GM19455 (cell line): ENCODE results near the gene SLC5A2.
"Not testable (repeated sequence)": the region's sequence is repeated elsewhere in the genome, so short reads cannot be mapped to it uniquely, and the experiment has no call there.

Experiments
- ATAC-seq: cut with Tn5 transposase; IDR thresholded peaks from one replicate; pipeline ENCODE4 v1.9.1; 2021; ENCODE audit not compliant: unreplicated experiment

Gene SLC5A2

GRCh38 chr16:31474773-31475738 lies 7.9 kb upstream of the SLC5A2 start:
- ATAC-seq = no peak

- ATAC-seq = no peak
Measured at GRCh38 chr16:31475946-31476302, 7.0 kb upstream of the SLC5A2 start.

GRCh38 chr16:31476303-31477219 lies 6.4 kb upstream of the SLC5A2 start:
- ATAC-seq = peak; percentile 62

GRCh38 chr16:31477220-31478216 lies 5.4 kb upstream of the SLC5A2 start:
- ATAC-seq = no peak

DNA sequence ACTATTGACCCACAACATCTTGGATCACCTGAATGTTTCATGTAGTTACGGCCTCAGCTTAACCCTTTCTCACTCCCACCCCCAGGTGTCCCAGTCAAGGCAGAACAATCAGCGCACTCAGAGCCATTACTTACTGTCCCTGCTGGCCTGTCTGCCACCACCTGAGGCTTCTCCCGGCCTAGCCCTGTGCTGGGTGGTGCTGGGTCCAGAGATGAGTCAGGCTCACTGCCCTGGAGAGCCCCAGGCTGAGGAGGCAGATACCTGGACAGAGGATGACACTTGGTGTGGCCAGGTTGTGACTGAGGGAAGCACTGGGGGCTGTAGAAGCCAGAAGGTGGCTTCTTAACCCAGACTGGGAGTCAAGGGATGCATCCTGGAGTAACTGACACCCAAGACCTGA lies 4.0 kb upstream of the SLC5A2 start:
- no peak for ATAC-seq

DNA sequence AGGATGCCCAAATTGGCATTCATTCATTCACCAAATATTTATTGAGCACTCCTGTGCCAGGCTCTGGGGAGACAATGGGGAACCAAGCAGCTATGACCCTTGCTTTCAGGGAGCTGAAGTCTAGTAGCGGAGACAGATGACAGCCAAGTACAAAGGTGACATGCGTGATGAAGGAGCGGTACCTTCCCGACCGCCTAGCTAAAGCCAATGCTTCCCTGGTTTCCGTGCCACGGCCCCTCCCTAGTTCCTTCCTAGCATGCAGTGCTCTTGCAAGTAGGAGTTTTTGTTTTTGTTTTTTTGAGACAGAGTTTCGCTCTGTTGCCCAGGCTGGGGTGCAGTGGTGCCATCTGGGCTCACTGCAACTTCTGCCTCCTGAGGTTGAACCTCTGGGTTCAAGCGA lies 3.2 kb upstream of the SLC5A2 start:
- ATAC-seq = no peak

DNA sequence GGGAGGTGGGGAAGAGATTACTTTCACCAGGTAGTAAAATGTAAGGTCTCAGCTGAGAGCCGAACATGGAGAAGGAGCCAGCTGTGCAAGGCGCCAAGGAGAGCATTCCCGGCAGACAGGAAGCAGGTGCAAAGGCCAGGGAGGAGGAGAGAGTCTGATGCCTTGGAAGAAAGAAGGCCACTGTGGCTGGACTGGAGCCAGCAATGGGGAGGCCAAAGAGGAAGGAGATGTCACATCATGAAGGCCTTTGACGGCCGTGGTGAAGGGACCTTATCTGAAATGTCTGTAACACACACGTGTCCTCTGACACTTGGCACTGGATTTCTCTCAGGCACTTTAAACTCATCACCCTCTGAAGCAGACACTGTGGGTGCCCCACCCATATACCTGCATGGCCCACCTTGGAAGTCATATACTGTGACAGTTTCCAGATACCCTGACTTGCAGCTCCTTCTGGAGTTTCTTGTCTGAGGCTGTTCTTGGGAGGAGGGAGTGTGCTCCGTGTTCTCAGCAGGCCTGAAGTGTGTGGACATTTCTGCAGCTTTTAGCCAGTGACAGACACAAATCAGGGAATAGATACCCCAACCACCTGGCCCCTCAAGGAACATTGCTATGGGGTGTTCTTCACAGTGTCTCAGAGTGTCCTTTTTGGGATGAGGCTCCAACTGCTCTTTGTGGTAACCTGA lies 1.9 kb upstream of the SLC5A2 start:
- no peak for ATAC-seq

GRCh38 chr16:31484048-31484447 lies 1.1 kb downstream of the SLC5A2 start:
- ATAC-seq = not testable (repeated sequence)

DNA sequence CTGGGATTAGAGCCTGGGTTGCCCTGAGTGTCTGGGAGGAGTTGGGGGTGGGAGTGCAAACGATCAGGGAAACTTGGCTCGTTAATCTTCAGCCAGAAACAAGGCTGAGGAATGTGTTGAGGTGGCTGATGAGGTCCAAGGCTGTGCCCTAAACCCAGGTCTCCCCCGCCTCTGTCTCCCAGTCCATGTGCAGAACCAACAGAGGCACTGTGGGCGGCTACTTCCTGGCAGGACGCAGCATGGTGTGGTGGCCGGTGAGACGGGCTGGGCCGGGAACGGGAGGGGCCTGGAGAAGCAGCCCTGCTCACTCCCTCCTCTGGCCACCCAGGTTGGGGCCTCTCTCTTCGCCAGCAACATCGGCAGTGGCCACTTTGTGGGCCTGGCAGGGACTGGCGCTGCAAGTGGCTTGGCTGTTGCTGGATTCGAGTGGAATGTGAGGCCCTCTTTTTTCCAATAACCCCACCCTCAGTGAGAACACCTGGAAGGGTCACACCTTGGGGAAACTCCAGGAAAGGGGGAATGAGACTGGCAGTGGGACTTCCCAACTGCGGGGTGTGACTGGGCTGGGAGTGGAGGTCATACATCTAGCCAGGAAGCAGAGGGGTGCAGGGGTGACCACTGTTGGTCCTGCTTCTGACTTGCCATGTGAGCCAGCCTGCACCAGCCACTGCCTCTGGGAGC lies 1.7 kb downstream of the SLC5A2 start:
- ATAC-seq = no peak

GRCh38 chr16:31485571-31485970 lies 2.6 kb downstream of the SLC5A2 start:
- no peak for ATAC-seq

DNA sequence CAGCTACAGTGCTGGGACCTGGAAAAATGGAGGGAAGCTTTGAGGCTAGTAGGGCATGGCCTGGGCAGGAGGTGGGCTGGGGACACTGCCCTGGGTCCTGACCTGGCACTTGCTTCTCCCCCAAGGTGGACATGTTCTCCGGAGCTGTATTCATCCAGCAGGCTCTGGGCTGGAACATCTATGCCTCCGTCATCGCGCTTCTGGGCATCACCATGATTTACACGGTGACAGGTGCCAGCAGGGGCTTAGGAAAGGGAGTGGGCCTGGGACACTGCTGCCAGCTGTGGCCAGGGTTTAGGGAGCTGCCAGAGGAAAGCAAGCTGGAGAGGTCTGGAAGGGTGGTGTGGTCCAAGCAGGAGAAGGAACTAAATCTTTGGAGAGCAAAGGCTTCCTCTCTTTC lies 3.1 kb downstream of the SLC5A2 start:
- ATAC-seq = no peak

DNA sequence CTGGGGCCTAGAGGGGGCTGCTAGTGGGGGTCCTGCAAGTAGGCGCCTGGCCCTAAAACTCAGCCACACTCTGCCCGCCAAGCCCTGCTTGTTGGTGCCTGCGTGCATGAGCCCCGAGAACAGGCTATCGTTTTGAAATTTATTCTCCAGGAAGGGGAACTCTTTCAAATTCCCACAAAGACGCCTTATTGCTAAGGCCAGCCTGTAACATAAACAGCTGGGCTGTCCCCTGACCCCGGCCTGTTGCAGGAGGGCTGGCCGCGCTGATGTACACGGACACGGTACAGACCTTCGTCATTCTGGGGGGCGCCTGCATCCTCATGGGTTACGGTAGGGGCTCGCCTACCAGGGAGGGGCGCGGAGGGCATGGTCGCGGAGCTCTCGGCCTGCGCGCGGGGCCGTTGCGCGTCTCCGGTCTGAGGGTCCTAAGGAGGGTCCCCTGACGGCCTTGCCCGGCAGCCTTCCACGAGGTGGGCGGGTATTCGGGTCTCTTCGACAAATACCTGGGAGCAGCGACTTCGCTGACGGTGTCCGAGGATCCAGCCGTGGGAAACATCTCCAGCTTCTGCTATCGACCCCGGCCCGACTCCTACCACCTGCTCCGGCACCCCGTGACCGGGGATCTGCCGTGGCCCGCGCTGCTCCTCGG lies 4.3 kb downstream of the SLC5A2 start:
- ATAC-seq = no peak

DNA sequence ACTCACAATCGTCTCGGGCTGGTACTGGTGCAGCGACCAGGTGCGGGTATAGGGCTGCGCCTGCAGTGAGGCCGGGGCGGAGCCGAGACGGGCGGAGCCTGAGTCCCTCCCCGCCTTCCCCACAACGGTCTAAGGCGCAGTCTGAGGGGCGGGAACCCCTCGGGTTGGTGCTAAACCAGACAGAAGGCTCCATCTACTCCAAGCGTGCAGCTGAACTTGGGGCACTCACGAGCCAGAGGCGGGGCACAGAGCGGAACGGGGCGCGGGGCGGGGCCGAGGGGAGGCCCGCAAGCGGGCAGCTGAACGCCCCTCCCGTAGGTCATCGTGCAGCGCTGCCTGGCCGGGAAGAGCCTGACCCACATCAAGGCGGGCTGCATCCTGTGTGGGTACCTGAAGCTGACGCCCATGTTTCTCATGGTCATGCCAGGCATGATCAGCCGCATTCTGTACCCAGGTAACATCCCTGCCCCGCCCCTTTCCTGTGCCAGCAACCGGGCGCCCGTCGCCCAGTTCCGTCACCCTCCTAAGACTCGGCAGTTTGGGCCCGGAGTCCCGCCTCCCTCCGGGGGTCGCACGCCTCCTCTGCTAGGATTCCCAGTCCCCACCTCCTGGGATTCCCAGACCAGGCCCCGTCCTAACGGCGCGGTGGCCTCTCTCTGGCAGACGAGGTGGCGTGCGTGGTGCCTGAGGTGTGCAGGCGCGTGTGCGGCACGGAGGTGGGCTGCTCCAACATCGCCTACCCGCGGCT lies 5.0 kb downstream of the SLC5A2 start:
- peak; percentile 75 for ATAC-seq

- ATAC-seq = no peak
Measured at GRCh38 chr16:31488468-31489297, 5.8 kb downstream of the SLC5A2 start.

GRCh38 chr16:31489298-31489564 lies 6.3 kb downstream of the SLC5A2 start:
- ATAC-seq = no peak

DNA sequence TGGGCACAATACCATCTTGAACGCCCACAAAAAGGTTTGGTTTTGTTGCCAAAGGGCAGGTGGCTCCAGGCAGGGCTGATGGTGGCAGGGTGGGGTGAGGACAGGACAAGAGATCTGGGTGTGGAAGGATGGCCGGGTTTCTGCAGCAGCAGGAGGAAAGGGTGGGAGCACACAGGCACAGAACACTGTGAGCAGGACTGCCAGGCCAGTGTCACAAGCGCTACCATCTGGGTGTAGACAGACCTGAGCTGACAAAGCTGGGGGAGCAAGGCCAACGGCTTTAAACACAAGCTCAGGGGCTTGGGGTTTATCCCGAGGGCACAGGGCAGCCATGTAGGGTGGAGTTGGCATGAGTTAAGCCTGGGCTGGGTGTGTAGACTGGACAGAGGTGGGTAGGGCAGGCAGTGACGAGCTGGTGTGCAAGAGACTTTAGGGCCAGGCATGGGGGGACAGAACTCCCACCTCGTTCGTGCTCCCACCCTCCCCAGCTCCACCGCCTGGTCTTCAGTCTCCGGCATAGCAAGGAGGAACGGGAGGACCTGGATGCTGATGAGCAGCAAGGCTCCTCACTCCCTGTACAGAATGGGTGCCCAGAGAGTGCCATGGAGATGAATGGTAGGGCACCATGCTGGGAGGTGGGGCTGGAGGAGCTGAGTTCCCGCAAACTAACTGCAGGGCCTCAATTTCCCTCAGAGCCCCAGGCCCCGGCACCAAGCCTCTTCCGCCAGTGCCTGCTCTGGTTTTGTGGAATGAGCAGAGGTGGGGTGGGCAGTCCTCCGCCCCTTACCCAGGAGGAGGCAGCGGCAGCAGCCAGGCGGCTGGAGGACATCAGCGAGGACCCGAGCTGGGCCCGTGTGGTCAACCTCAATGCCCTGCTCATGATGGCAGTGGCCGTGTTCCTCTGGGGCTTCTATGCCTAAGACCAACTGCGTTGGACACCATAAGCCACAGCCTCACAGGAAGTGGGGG lies 7.0 kb downstream of the SLC5A2 start:
- no peak for ATAC-seq
